Mesenteric fat pad (tissue), 1 donor: ENCODE results near the gene TAS2R10. TPM values are rescaled to one million over a fixed set of nuclear protein-coding genes. Genes with fewer than 3 reads are reported as not detected.
"Not testable (repeated sequence)": the region's sequence is repeated elsewhere in the genome, so short reads cannot be mapped to it uniquely, and the experiment has no call there.

Source experiments
- DNase-seq: peaks from one replicate; pipeline ENCODE4 v3.0.0-alpha.2; 2020; ENCODE audit warnings: low spot score
- long read RNA-seq: library from polyadenylated mRNA; unstranded; transcript quantifications from one replicate; pipeline ENCODE4 v2.0.0, GENCODE V29; 2020
- total RNA-seq: library from RNA; stranded (reverse); fragmentation: NEBNext Ultra II Directional; extraction: Animal tissue kit (Norgen Biotek cat#: 25700); gene quantifications from one replicate; pipeline ENCODE4 v1.2.1, GENCODE V29; 2021
- donor health status: DM: yes; HTN: yes; CAD: no.

The TAS2R10 gene
- 0.32 TPM for total RNA-seq
- long read RNA-seq: 0 reads

- no peak for DNase-seq
Observed at GRCh38 chr12:10826258-10826657, at the start of gene TAS2R10. TSS of gene TAS2R10 (minus strand) at chr12:10826358. CDS start at chr12:10826269, 89 bp downstream.

DNA sequence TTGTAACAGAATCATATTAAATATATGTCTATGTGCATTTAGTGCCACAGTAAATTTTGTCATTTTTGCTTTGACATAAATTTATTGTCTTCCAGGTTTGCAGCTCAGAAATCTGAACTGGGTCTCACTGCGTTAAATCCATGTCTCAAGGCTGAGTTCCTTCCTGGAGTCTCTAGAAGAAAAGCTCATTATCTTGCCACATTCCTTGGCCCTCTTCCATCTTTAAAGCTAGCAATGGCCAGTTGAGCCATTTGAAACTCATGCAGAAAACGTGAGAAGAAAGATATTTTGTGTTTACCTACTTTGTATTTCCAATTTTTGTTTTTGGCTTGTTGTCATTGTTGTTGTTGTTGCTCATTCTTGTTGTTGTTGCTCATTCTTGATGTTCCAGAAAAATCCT lies 47.2 kb upstream of the TAS2R10 start:
- DNase-seq: no peak

DNA sequence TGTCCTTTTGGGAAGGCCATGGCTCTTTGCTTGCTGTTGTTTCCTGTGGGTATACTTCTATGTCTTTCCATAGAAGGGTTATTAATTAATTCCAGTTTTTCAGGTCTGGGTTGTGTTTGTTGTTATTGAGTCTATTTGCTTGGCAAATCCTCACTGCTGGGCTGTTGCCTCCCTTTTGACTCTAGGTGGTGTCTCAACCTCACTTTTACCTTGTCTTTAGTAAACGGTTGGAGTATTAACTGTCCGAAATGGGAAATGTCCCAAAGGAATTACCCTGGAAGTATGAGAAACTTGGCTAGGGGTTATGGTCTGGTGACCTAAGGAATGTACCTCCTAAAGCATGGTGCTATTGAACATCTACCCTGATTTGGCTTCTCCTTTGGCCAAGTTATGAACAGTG lies 41.2 kb upstream of the TAS2R10 start:
- DNase-seq: no peak

GRCh38 chr12:10863512-10864218 lies 37.5 kb upstream of the TAS2R10 start:
- no peak for DNase-seq

GRCh38 chr12:10861366-10861765 lies 35.2 kb upstream of the TAS2R10 start:
- no peak for DNase-seq

DNA sequence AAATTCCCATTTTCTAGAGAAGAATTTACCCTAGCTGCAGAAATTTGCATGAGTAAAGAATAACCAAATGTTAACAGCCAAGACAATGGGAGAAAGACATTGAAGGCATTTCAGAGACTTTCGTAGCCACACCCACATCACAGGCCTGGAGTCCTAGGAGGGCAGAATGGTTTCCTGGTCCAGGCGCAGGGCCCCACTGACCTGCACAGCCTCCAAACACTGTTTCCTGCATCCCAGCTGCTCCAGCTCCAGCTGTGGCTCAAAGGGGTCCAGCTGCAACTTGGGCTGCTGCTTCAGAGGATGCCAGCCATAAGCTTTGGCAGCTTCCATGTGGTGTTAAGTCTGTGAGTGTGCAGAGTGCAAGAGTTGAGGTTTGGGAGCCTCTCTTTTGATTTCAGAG lies 29.6 kb upstream of the TAS2R10 start:
- DNase-seq: no peak

DNA sequence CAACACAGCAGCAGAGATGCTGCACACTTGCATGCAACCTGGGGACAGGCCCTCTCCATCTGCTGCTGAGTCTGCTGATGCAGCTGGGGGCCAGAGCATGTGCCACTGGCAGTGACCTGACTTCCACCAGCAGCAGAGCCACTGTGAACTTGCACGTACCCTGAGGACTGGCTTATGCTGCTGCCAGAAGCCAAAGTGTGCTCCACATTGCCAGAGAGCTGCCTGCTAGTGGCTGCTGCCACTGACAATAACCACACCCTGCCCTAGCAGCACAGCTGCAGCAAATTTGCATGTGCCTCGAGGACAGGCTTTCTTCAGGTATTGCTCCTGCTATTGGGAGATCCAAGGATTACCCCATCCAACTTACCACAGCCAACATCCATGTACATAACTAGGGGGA lies 27.6 kb upstream of the TAS2R10 start:
- DNase-seq: no peak

DNA sequence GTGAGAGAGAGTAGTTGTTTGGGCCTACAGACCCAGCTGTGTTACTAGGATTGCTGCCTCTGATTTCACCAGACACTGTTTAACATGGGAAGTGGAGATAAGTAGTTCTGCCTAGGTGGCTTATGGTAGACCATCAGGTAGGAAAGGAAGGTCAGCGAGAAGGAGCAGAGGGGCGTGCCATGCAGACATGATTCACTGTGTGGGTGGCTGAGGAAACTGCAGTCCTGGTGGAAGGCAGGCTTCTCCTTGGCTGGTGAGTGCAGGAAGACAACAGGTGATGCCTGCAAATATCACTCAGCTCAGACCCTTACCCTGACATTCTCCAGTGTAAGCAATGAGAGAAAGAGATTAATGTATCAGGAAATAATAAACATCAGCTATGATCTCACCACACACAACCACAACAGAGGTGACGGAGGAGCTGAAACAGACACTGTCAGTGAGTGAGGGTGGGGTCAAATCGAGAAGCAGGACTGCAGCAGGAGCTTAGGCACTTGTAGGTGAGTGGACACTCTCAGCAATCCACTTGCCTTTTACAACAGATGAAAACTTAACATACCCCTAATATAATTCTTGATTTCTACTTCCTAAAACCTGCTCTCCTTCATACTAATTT lies 25.2 kb upstream of the TAS2R10 start:
- DNase-seq: no peak

DNA sequence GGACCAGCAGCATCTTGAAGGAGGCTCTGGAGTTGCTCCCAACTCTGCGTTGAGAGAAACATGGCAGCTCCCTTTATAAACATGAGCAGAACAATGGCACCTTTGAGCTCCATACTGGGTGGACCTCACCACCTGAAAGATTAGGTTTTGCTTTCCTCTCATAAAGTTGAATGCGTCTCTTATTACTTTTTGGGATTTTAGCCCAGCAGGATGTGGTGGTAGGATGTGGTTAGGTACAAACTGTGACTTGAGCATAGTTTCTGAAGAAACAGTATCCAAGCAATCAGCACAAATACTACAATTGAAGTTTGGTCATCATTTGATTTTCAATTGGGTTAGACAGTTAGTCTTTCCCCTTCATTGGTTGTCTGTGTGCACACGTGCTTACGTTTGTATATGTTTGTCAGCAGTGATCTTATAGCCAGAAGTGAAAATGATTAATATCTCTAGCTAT lies 23.3 kb upstream of the TAS2R10 start, which contains the start of gene PRR4:
TSS of gene PRR4 (minus strand) at position 51 of the 454 bp plus-strand sequence. CDS start at position 13, 38 bp downstream.
- no peak for DNase-seq

DNA sequence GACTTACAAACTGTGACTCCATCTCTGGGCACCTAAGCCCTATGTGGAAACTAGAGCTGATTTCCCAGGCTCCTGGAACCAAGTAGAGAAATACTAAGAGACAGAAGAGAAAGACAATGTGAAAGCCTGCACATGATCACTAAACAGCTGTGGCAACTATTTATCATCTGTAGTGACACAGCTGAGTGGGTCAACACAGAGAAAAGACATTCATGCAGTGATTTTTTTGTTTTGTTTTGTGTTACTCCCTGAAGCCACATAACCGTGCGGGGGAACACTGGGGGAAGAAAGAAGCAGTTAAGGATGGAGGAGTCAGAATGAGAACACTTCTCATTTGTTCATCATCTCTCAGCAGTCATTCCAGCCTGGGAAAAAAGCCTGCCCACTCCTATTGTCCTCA lies 21.6 kb upstream of the TAS2R10 start:
- DNase-seq: no peak

GRCh38 chr12:10842862-10843261 lies 16.7 kb upstream of the TAS2R10 start:
- no peak for DNase-seq

GRCh38 chr12:10838461-10838860 lies 12.3 kb upstream of the TAS2R10 start:
- DNase-seq: no peak

- DNase-seq: no peak
Observed at GRCh38 chr12:10829994-10830393, 3.8 kb upstream of the TAS2R10 start.

GRCh38 chr12:10824957-10825356 lies 1.2 kb downstream of the TAS2R10 start:
- DNase-seq: no peak

DNA sequence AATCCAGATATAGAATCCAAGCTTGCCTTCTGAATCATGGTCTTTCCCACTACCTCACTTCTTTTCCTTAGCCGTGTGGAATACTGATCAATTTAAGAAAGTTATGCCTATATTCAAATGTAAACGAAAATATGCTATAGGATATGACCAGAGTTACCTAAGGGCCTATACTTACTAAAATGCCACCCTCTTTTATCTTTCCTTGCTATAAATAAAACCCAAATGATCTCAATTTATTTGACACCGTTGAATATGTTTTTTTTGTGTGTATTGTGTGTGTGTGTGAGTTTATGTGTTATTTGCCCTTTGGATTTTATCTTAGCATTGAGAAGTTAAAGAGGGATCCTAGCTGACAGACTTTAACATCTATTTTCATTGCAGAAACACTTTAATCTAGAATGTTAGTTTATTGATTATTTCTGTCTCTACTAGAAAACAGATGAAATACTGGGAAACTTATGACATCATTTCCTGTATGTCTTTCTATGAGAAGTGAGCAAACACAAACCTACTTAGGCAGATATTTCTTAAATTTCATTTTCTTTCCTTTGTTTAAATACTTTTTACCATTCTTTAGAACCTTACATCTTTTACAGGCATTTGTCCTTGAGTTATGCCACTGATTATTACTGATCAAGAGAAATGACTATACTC lies 14.1 kb downstream of the TAS2R10 start:
- no peak for DNase-seq

GRCh38 chr12:10810068-10810467 lies 16.1 kb downstream of the TAS2R10 start, which contains the start of gene TAS2R9:
TSS of gene TAS2R9 (minus strand) at chr12:10810168. CDS start at chr12:10810075, 93 bp downstream.
- DNase-seq: no peak

DNA sequence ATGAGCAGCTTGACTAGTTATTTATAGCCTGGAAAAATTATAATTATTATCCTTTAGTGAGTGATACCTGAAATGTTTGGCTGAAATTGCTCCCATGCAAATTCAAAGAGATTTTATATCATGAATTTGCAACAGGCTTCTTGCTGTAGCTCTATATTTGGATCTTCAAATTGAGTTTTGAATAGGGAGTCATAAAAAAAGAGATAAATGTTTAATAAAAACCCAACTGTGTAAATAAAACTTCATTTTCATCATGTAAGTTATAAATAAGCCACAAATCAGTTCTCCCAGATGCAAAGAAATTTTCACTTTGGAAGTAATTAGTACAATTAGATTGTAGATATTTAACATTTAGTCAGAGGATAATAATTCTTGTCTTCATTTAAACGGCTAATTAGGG lies 19.0 kb downstream of the TAS2R10 start, which contains the start of gene TAS2R8:
TSS of gene TAS2R8 (minus strand) at position 101 of the 400 bp plus-strand sequence. CDS start 306 bp downstream, outside the sequence.
- DNase-seq: no peak

DNA sequence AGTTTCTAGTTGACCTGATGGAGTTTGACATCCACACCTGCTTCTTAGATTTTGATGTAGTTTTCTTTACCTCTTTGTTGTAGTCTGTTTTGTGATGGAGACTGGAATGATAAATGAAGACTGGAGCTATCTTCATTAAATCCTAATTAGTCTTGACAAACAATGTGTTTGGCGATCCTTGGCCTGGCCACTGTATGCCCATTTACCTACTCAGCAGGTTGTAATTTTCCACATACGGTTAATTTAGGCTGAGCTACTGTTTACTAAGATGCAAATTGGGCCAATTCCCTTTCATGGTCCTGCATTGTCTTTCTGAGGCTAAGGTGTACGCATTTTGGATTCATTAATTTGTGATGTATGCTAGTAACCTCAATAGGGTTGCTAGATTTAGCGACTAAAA lies 23.6 kb downstream of the TAS2R10 start, which contains the start of gene TAS2R7:
TSS of gene TAS2R7 (minus strand) at position 41 of the 400 bp plus-strand sequence. CDS start 57 bp downstream, outside the sequence.
- no peak for DNase-seq

DNA sequence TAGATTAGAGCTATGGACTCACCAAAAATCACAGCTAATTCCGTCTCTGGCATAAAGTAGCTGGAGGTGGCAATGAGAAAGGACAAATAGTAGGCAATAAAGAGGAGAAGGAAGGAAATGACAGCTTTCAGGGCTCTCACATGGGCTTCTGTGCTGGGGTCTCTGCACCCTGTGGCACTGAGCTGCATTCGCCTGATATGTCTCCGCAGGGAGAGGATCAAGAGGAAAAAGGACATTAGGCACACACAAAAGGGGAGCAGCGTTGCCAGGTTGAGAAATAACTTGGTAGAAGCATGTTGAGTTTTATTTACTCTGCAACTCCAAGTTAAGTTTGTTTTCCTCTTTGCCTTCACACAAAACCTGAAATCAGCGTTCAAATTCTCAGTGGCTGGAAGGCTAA lies 24.4 kb downstream of the TAS2R10 start:
- no peak for DNase-seq

GRCh38 chr12:10794222-10794621 lies 31.9 kb downstream of the TAS2R10 start:
- DNase-seq: no peak

DNA sequence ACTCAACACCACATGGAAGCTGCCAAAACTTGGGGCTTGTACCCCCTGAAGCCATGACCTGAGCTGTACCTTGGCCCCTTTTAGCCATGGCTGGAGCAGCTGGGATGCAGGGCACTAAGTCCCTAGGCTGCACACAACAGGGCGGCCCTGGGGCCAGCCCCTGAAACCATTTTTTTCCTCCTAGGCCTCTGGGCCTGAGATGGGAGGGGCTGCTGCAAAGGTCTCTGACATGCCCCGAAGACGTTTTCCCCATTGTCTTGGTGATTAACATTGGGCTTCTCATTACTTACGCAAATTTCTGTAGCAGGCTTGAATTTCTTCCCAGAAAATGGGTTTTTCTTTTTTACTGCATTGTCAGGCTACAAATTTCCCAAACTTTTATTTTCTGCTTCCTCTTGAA lies 34.4 kb downstream of the TAS2R10 start:
- not testable (repeated sequence) for DNase-seq

GRCh38 chr12:10783252-10783651 lies 42.9 kb downstream of the TAS2R10 start:
- DNase-seq: no peak
